HuH-7.5 (cell line): Measurements from ENCODE around the gene SAP30BP.
A peak's percentile ranks its signal among the peaks of the same experiment; 100 is the strongest.

Source experiments
- DNase-seq: peaks from one replicate; pipeline ENCODE4 v3.0.0; 2011; ENCODE audit warnings: low spot score

SAP30BP gene

DNA sequence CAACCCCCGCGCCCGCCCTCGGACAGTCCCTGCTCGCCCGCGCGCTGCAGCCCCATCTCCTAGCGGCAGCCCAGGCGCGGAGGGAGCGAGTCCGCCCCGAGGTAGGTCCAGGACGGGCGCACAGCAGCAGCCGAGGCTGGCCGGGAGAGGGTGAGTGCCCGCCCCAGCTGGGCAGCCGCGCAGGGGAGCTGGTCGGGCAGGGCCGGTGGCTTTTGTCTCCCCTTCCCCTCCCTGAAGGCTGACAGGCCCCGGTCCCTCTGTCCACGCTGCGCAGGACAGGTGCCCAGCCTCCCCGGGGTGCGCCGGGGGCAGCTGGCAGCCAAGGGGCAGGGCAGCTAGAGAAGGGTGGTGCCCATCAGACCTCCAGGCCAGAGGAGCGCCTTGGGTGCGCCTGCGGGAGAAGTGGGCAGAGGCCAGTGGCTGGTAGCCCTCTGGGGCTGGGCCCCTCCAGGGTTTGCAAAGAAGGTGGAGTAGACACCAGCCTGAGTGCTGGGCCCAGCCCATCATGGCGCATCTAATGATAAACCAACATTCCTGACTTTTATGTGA lies 54.4 kb downstream of the SAP30BP start:
- DNase-seq, result no peak

DNA sequence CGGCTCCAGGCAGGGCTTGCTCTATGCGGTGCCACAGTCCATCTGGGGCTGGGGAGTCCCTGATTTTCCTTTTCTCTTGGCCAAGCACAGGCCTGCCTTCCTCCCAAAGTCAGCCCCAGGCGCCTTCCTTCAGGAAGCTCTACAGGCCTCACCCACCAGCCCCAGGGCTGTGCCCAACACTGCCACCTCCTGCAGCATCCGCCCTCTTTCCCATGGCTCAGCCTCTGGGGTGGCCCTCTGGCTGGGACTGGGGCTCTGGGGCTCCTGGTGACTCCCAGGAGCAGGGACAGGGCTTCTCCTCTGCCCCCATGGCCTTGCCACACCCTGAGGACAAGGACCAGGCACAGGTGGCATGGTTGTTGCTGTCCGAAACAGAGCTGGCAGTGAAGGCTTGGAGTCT lies 54.9 kb downstream of the SAP30BP start:
- DNase-seq, result no peak

DNA sequence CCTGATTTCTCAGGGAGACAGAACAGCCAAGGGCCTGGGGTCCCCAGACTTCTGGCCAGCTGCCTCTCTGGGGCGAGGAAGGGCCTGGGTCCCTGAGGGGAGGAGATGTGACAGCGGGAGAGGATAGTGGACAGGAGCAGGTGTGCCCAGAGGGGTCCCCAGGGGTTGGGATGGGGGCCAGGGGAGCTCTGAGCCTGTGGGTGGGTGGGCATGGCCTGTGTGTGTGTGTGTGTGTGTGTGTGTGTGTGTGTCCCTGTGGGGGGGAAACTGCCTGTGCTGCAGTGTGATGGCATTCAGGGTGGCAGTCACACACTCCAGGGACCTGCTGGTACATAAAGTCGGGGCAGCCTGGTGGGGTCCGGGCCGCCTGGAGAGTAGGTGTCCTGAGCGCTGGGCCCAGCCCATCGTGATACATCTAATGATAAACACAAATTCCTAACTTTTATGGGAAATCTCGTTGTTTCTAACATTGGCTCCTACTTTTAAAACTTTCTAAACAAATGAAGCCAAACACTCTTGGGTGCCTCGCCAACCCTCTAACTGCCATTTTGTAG lies 55.5 kb downstream of the SAP30BP start:
- DNase-seq, result no peak

DNA sequence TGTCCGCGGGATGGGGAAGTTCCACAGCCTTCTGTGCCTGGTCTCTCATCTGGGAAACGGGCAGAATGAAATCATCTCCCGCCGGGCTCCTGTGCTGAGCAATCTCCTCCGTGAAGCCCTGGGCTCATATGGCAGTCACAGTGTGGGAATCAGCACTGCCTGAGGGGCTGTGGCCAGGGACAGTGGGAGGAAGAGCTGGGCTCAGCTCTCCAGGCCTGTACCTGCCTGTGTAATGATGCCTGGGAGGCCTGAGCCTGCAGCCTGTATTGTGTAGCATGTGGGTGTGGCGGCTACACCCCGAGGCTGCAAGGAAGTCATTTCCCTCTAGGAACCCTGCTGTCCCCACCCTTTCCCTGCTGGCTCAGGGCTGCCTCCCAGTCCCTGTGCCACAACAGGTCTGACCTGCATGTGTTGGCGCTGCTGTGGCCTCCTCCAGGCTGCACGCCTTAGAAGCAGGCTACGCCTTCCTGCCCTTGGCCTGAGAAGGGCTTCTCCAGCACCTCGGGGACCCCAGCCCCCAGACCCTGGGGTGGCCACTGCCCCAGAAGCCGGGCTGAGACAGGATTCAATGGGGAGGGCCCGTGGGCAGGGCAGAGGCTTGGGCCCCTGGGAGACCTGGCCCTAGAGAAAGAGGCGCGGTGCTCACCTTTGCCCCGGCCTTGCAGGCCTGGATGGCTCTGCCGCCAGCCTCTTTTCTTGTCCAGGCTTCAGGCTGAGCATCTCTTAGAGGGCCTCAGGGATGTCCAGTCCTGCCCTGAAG lies 56.2 kb downstream of the SAP30BP start:
- DNase-seq, result peak; percentile 73

- DNase-seq, result no peak
These were observed 57.2 kb downstream of the SAP30BP start for GRCh38 chr17:75724016-75725003.

GRCh38 chr17:75725504-75725903 lies 58.4 kb downstream of the SAP30BP start:
- no peak for DNase-seq

DNA sequence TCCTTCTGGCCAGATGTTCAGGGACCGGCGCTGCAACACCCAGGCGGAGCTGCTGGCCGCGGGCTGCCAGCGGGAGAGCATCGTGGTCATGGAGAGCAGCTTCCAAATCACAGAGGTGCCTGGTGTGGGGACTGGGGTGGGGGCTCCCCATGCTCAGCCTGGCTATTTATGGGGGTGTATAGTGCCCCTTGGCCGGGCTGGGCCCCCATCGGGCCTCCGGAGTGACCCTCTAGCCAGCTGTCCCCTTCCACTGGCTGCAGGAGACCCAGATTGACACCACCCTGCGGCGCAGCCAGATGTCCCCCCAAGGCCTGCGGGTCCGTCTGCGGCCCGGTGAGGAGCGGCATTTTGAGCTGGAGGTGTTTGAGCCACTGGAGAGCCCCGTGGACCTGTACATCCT lies 60.3 kb downstream of the SAP30BP start:
- DNase-seq, result no peak

DNA sequence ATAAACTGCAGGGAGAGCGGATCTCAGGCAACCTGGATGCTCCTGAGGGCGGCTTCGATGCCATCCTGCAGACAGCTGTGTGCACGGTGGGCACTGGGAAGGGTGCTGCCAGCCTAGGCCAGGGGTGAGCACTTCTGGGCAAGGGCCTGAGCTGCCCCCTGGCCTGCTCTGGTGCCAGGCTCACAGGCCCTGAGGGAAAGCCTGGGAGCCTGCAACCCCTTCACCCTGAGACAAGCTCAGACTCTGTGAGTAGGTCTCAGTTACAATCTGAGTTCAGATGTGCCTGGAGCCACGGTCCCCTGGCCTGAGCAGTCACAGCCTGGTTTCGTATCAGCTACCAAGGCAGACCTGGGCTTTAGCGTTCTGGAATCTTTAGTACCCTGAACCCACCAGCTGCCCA lies 62.2 kb downstream of the SAP30BP start:
- no peak for DNase-seq

- DNase-seq, result no peak
These were observed 62.9 kb downstream of the SAP30BP start for GRCh38 chr17:75730065-75730464.

DNA sequence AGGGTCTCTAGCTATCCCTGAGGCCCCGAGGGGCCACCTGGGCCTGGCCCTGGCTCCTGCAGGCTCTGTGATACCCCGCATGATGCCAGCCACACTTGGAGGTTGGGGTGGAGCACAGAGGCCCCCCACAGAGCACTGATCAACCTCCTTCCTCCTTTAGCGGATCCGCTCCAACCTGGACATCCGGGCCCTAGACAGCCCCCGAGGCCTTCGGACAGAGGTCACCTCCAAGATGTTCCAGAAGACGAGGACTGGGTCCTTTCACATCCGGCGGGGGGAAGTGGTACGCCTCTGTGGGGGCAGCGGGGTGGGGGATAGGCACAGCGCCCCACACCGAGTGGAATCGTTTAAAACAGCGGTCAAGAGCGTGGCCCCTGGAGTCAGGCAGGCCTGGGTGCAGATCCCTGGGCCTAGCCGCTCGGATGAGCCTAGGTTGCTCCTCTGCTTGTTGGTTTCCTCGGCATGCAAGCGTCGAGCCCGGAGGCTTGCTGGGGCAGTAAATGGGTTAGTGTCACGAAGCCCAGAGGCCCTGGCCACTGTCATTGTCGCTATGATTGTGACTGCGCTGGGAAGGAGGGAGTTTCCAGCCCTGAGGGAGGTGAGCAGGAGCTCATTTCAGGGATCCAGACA lies 64.1 kb downstream of the SAP30BP start:
- DNase-seq, result no peak

DNA sequence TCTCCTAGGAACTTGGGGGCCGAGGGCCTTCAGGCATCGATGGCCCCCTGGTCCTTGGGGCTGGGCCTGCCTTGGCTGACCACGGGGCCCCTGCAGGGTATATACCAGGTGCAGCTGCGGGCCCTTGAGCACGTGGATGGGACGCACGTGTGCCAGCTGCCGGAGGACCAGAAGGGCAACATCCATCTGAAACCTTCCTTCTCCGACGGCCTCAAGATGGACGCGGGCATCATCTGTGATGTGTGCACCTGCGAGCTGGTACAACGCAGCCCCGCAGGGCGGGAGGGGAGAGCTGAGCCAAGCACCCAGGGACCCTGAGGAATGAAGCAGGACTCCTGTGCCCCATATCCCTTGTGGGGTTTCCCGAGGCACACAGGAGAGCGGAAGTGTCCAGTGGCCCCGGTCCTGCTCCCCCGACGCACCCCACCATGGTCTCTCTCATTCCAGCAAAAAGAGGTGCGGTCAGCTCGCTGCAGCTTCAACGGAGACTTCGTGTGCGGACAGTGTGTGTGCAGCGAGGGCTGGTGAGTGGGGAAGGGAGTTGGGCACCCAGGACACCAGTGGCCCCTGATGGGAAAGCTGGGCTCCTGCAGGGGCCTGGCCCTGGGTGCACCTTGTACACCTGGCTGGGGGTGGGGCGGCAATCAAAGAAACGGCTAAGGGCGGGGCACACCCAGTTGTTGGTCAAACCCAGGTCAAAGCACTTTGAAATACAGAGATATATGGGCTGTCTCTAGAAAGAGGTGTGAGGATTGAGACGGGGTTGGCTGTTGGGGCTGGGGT lies 64.8 kb downstream of the SAP30BP start:
- no peak for DNase-seq

- no peak for DNase-seq
These were observed 66.3 kb downstream of the SAP30BP start for GRCh38 chr17:75733471-75733870.

- no peak for DNase-seq
These were observed 67.6 kb downstream of the SAP30BP start for GRCh38 chr17:75734674-75735294.

GRCh38 chr17:75736173-75736835 lies 69.2 kb downstream of the SAP30BP start:
- DNase-seq, result no peak

GRCh38 chr17:75737133-75737962 lies 70.2 kb downstream of the SAP30BP start:
- no peak for DNase-seq

DNA sequence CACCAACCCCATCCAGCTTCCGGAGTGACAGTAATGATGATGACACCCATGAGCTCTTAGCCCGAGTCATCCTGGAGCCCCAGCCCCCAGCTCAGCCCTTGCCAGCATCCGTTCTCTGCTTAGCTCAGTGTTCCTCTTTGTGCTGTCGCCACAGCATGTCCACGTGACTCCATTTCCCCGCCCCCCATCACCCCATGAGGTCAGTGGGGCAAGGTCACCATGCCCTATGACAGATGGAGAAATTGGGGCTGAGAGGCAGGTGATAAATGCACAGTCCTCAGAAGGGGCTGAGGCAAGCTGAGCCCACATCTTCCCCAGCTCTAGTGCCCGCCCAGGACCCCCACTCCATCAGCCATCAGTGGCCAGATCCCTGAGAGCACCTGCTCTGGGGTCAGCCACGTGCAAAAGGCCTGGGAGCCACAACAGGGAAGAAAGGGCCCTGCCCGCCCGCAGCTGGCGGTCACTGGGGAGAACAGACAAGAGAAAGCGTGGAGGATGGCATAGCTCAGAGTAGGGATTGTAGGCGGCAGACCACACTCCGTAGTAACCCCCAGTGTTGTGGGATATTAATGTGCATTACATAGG lies 71.2 kb downstream of the SAP30BP start:
- no peak for DNase-seq

DNA sequence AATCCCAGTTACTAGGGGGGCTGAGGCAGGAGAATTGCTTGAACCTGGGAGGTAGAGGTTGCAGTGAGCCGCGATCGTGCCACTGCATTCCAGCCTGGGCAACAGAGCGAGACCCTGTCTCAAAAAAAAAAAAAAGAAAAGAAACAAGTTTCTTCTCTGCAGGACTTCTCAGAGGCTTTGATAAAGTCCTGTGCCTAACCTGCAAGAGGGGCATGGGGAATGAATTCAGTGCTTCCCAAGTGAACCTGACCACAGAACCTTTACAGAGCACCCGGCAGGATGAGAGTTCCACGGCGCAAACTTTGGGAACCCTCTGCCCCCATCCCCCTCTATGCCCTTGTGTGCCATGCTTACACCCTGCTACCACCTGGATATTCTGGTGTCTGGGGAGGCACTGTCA lies 72.0 kb downstream of the SAP30BP start:
- DNase-seq, result no peak

- DNase-seq, result no peak
These were observed 72.7 kb downstream of the SAP30BP start for GRCh38 chr17:75739801-75740200.

GRCh38 chr17:75740215-75740614 lies 73.1 kb downstream of the SAP30BP start:
- DNase-seq, result no peak
